LNCaP clone FGC (cell line): ENCODE measurements around the gene NGB.
"Not testable (repeated sequence)": the region's sequence is repeated elsewhere in the genome, so short reads cannot be mapped to it uniquely, and the experiment has no call there.

Source experiments
- DNase-seq: peaks from one replicate; pipeline ENCODE4 v3.0.0-alpha.2; 2011; ENCODE audit warnings: low read depth
- H3K4me3 ChIP-seq: 2 replicates; pipeline ENCODE4 v1.5.1; 2011; ENCODE audit warnings: mild to moderate bottlenecking, low read depth, low read length, control low read depth
- TF ChIP-seq, protein P1 (sequence below): IDR thresholded peaks from 2 replicates; pipeline ENCODE4 v1.5.1; 2012; ENCODE audit warnings: mild to moderate bottlenecking; ENCODE audit not compliant: control insufficient read depth, insufficient read depth; ENCODE audit errors: extremely low read depth

Gene NGB, protein sequence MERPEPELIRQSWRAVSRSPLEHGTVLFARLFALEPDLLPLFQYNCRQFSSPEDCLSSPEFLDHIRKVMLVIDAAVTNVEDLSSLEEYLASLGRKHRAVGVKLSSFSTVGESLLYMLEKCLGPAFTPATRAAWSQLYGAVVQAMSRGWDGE

DNA sequence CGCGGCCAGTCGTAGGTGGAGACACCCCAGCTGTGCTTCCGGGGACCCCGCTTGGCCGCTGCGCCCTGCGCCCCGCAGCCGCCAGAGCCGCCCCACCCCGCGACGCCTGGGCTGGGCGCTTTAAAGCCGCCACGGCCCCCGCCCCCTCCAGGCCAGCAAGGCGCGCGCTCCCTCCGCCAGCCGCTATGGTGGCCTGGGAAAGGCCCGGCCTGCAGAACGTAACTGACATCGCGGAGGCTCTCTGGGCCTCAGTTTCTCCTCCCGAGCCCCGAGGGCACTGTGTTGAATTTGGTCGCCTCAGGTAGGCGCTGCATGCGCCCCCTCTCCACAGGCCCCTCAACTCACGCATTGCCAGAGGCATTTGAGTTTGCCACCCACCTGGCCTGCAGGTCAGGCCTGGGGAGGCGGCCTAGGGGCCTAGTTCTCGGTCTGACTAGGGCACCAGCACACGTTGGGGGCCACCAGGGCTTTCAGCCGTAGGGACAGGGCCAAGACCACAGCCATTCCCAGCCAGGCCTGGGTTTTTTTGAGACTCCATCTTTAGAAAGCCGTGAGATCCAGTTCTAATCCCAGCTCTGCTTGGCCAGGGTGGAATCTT, at the start of gene NGB:
Gene NGB, minus strand, starts transcription at position 94 of the 598 bp plus-strand sequence. CDS start 269 bp downstream, outside the sequence.
- no peak within 1 kb of the TSS for H3K4me3 ChIP-seq
- no peak for DNase-seq
- TF ChIP-seq, protein P1, sequence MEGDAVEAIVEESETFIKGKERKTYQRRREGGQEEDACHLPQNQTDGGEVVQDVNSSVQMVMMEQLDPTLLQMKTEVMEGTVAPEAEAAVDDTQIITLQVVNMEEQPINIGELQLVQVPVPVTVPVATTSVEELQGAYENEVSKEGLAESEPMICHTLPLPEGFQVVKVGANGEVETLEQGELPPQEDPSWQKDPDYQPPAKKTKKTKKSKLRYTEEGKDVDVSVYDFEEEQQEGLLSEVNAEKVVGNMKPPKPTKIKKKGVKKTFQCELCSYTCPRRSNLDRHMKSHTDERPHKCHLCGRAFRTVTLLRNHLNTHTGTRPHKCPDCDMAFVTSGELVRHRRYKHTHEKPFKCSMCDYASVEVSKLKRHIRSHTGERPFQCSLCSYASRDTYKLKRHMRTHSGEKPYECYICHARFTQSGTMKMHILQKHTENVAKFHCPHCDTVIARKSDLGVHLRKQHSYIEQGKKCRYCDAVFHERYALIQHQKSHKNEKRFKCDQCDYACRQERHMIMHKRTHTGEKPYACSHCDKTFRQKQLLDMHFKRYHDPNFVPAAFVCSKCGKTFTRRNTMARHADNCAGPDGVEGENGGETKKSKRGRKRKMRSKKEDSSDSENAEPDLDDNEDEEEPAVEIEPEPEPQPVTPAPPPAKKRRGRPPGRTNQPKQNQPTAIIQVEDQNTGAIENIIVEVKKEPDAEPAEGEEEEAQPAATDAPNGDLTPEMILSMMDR, result no peak

DNA sequence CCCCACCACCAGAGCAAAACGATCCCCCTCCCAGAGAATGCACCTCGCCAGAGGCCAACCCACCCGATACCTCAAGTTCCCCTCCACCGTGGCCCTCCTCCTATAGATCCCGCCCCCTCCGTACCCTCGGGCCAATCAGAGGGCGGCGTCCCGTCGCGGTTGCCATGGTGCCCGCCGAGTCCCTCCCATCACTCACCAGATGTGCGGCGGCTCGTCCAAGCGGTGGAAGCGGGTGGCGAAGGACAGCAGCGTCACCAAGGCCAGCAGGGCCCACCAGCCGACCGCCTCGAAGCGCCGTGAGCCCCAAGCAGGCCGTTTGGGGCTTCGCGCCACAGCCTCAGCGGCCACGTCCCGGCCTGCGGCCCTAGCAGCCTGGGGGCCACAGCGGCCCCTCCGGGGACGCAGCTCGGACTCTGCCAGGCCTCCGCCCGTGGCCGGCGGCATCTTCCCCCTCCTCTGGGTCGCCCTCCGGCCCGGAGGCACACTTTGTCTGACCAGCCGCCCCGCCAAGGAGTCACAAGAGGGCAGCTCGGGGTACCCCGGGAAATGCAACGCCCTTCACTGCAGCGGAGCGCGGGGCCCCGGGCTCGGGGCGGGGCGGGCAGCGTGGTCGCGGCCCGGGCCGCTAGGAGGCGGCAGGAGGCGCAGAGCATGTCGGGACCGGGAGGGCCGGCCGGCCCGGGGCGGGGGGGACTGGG, 49.4 kb upstream of the NGB start, which contains the start of gene POMT2:
Gene POMT2, minus strand, starts transcription at position 646 of the 698 bp plus-strand sequence. Its CDS starts 202 bp downstream, at position 444.
- H3K4me3 ChIP-seq, result peak within 1 kb of the TSS; percentile 95
- TF ChIP-seq, protein P1, result peak; percentile 14; the same call in 1 of the 2 replicates
- peak; percentile 69 for DNase-seq

GRCh38 chr14:77319422-77319821, 48.4 kb upstream of the NGB start:
- H3K4me3 ChIP-seq, result peak overlapping the region; percentile 95; the same call in 1 of the 2 replicates
- no peak for DNase-seq
- TF ChIP-seq, protein P1, result no peak

- not testable (repeated sequence) for H3K4me3 ChIP-seq, DNase-seq
These were observed 47.8 kb upstream of the NGB start for GRCh38 chr14:77318756-77319155.

DNA sequence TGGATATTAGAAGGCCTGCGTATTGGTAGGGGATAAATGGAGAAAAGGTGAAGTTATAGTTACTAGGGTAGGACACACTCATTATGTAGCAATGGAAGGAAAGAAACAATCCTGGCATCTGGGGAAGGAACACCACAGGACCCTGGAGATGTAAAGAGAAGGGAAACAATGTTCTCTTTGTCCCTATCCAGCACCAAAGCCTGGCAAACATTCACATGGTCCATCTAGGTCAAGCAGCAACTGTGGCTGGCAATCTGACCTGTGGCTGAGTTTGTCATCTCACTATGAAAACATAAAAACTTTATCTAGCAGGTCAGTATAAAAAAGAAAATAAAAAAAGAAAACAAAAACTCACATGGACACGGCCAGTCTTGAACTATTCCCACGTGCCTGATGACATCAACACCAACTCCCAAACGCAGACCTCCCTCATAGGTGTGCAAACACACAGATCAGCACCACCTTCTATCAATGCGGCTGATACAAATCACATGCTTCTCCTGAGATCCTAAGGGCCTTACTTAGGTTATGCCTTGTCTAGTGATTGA, 47.1 kb upstream of the NGB start:
- TF ChIP-seq, protein P1, result no peak
- DNase-seq, result no peak
- H3K4me3 ChIP-seq, result no peak overlapping the region

- no peak overlapping the region for H3K4me3 ChIP-seq
- no peak for DNase-seq
These were observed 45.9 kb upstream of the NGB start for GRCh38 chr14:77316872-77317301.

DNA sequence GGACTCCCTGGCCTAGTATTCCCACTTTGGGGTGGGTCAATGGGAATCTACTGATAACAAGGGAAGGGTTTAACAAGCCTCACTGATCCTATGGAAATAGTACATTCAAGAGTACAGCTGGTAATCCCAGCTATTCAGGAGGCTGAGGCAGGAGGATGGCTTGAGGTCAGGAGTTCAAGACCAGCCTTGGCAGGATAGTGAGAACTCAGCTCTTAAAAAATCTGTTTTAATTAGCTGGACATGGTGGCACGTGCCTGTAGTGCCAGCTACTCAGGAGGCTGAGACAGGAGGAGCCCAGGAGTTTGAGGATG, 45.1 kb upstream of the NGB start:
- TF ChIP-seq, protein P1, result no peak
- no peak for DNase-seq
- no peak overlapping the region for H3K4me3 ChIP-seq

More at GRCh38 chr14:77316872-77317301, 45.9 kb upstream of the NGB start:
- TF ChIP-seq, protein P1, result no peak
